CD4-positive, alpha-beta T cell treated with Interleukin-6 at 100 ng/mL for 8 hours (primary cell): ENCODE measurements around the gene SPTAN1.

Experiments
- DNase-seq: peaks from one replicate; pipeline ENCODE4 v3.0.0-alpha.2; 2020; ENCODE audit warnings: mixed read lengths, low spot score

SPTAN1 gene

DNA sequence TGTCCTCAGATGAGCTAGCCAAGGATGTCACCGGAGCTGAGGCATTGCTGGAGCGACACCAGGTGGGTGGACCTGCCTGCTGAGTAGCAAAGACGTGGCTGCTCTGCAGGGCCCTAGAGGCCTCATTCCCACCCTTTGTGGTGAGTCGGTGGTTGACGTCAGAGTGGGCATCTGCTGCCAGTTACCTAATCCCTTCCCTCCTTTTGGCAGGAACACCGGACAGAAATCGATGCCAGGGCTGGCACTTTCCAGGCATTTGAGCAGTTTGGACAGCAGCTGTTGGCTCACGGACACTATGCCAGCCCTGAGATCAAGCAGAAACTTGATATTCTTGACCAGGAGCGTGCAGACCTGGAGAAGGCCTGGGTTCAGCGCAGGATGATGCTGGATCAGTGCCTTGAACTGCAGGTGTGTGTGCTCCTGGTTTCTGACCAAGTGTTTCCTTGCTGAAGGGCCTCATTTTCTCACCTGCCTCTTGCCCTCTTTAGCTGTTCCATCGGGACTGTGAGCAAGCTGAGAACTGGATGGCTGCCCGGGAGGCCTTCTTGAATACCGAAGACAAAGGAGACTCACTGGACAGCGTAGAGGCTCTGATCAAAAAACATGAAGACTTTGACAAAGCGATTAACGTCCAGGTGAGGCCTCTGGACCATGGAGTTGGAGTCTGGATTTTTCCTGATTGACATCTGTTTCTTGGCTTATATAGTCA is 55.4 kb downstream of the SPTAN1 start:
- DNase-seq = no peak

DNA sequence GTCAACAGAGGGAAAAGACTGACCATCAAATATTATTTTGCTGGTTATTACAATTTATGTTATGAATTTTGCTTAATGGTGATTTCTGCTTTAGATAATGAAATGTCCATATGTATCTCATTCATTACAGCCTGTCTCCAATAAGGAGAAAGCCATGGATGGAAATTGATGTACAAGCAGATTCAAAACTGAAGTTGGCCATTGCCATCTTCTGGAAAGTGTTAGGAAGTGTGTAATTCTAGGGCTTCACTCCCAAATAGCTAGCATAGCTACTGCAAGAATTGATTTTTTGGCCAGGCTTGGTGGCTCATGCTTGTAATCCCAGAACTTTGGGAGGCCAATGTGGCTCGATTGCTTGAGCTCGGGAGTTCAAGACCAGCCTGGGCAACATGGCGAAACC is 58.5 kb downstream of the SPTAN1 start:
- DNase-seq = no peak

DNA sequence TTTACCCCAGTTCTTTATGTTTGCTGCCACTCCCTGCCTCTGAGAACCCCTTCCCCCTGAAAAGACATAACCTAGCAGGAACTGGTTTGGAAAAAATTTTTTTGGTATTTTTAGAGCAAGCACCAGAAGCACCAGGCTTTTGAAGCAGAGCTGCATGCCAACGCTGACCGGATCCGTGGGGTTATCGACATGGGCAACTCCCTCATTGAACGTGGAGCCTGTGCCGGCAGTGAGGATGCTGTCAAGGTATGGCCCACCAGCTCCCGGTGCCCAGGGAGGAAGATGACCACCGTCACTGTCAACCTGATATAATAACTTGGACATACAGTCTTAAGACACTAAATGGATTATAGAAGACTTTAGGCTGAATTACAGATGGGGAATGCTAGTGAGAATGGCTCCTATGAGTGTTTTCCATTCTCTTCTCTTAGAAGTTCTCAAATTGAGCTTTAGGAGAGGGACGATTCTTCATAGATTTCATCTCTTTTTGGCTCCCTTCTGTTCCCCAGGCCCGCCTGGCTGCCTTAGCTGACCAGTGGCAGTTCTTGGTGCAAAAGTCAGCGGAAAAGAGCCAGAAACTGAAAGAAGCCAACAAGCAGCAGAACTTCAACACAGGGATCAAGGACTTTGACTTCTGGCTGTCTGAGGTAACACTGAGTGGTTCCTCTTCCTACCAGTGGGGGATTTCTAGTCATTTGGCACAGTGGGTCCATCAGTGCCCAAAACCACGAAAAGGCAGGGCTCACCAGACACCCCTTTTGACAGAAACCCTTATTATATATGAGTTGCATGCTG is 59.4 kb downstream of the SPTAN1 start:
- no peak for DNase-seq

DNA sequence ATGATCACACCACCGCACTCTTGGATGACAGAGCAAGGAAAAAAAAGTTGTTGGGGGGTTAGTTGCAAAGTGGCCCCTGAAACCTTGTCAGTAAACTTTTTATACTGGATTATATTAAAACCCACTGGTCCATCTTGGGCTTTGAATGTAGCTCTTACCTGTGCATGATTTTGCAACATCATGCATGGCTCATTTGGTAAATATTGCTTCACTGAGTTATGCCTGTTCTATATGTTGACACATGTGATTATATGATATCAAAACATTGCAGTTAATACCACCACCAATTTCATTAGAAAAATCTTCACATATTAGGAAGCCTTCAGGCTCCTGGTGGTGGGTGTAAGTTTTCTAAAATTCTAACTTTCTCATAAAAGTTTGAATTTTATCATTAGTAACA is 62.3 kb downstream of the SPTAN1 start:
- DNase-seq = no peak

DNA sequence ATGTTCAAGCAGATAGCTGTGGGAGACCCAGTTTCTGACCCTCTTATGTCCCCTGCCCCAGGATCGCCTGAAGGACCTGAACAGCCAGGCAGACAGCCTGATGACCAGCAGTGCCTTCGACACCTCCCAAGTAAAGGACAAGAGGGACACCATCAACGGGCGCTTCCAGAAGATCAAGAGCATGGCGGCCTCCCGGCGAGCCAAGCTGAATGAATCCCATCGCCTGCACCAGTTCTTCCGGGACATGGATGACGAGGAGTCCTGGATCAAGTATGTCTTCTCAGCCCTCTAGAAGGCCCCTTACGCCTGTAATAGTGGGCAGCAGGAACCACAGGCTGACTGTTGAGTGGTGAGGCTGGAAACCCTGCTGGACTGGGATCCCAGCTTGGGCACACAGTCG is 63.2 kb downstream of the SPTAN1 start:
- no peak for DNase-seq

DNA sequence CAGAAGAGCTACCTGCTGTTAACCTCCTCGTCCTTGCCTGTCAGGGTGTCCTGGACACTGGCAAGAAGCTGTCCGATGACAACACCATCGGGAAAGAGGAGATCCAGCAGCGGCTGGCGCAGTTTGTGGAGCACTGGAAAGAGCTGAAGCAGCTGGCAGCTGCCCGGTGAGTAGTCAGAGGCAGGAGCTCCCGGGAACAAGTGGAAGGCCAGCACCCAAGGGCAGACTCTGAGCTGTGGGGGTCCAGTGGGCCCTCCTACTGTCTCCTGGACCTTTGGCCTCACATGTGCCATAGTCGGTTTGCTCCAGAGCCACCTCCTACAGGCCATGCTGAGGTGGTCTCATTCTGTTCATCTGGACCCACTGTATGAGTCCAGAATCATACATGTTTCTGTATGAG is 65.6 kb downstream of the SPTAN1 start:
- no peak for DNase-seq

DNA sequence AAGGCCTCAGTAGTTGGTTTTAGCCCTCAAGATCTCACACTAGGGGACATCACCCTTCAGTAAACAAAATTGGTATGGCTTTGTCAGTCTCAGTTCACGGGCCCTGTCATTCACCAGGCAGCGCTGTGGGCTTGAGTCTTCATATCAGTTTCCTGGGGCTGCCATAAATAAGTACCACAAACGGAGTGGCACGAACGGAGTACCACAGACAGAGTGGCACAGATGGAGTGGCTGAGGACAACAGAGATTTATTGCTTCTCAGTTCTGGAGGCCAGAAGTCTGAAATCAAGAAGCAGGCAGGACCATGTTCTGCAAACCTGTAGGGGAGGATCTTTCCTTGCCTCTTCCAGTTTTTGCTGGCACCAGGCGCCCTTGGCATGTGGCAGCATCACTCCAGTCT is 66.7 kb downstream of the SPTAN1 start:
- DNase-seq = no peak

DNA sequence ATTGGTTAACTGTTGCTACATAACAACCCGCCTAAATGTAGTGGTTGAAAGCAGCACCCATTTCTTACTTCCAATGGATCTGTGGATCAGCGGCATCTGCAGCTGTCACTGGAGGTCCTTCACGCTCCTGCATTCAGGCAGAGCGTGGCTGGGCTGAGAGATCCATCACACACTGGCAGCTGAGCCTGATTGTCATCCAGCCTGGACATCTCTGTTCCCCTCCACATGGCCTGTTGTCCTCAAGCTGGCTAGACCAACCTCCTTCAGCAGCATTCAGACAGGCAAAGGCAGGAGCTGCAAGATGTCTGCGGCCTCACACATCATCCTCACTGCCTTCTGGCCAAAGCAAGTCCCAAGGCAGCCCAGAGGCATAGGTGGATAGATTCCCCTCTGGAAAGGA is 67.4 kb downstream of the SPTAN1 start:
- DNase-seq = no peak

DNA sequence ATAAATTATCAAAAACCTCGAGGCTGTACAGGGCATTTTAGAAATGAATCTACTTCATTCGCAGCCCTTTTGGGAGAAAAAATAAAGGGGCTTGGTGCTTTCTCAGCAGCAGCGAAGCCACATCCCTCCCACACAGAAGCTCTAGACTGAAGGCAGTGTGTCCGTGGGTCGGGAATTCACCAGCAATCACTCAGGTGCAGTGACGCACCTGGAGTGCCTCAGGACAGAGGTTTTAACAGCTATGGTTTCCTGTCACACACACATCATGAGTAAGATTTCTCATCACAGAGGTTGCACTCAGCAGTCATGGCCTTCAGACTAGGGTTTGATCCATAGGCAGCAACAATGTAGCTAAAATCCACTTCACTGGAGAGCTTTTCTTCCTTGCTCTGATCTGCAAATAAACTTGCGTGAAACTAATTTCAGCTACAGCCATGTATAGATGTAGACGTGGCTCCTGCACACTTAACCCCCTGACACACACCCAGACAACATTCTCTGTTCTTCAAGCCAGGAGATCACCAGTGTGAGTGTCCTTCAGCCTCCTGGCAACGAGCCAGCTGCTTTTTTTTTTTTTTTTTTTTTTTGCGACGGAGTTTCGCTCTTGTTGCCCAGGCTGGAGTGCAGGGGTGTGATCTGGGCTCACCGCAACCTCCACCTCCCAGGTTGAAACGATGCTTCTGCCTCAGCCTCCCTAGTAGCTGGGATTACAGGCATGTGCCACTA is 69.5 kb downstream of the SPTAN1 start:
- no peak for DNase-seq

DNA sequence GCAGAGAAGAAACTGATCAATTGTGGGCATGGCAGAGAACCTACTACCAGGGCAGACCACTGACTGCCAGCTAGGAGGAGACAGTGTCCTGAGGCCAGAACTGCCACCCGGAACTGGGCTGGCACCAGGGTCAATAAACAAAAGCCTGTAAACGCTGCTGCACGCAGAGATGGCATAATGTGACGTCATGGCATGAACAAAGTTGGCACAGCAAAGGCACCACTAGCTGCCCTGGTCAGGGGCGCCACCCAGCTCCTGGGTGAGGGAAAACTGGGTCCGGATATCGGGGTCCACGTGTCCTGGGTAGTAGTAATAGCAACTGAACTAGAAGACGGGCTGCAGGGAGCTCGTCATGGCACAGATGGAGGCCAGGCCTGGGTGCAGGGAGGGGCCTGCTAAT is 72.2 kb downstream of the SPTAN1 start:
- DNase-seq = no peak

DNA sequence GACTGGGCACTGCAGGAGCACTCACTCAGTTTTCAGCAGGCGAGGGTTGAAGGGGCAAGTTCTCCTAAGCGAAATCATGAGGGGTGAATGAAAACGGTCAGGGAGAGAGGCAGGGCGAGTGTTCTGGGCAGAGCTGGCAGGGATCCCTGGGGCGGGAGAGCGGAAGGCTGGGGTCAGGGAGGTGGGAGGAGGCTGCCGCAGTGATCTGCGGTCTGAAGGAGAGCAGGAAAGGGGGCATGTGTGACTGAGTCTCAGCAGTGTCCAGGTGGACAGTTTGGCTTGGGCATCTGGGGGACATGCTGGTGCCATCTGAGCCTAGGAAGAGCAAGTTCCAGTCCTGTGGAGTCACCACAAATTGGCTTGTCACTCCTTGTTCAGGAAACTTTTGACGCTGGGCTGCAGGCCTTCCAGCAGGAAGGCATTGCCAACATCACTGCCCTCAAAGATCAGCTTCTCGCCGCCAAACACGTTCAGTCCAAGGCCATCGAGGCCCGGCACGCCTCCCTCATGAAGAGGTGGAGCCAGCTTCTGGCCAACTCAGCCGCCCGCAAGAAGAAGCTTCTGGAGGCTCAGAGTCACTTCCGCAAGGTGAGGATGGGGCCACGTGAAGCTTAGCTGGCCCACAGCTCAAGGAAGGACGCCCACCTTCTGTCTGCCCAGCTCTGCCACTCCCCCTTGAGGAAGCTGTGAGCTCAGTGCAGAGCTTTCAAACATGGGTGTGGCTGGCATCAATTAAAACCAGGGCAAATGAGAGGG is 73.2 kb downstream of the SPTAN1 start:
- DNase-seq = no peak

DNA sequence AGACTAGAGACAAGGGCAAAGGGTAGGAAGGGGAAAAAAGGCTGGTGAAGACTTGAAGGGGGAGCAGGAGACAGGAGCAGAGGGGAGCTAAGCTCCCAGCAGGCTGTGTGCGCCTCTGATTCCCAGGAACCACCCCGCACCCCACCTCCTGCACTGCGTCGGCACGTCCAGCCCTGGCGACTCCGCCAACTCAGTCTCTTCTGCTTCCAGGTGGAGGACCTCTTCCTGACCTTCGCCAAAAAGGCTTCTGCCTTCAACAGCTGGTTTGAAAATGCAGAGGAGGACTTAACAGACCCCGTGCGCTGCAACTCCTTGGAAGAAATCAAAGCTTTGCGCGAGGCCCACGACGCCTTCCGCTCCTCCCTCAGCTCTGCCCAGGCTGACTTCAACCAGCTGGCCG is 73.8 kb downstream of the SPTAN1 start:
- DNase-seq = no peak

DNA sequence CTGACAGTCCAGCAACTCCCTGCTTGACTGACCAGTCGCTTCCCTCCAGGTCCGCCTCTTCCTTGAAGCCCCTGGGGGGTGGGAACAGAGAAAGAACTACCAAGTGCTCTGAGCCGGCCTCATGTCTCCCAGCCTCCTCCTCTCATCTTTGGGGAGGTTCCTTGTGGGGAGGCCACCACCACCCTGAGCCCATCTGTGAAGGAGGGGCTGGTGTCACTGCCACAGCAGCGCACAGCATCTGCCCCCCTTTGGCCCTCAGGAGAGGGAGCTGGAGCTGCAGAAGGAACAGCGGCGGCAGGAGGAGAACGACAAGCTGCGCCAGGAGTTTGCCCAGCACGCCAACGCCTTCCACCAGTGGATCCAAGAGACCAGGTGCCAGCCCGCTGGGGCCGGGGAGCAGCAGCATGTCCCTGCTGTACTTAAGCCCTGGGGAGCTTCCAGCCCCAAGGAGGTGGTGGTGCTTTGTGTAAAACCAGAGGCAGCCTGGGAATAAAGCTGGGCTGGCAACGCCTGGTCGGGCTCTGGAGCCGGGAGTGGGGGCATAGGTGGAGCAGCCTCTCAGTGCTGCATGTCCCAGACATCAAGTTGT is 74.8 kb downstream of the SPTAN1 start:
- no peak for DNase-seq

DNA sequence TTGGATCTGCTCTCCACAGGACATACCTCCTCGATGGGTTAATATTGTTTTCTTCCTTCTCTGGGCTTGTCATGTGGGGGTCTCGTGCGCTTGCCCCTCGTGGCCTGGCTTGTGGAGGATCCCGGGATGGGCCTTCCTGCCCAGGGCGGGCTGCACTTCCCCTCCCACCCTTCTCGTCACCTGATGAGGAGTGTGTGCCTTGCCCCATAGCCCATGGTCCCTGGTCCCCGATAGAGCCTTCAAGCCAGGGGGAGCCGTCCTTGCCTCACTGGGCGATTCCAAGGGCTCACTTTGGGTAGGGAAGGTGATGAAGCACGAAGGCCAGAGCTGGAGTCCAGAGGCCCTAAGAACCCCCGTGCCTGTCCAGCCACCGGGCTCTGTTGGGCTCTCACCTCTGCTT is 75.5 kb downstream of the SPTAN1 start:
- no peak for DNase-seq

DNA sequence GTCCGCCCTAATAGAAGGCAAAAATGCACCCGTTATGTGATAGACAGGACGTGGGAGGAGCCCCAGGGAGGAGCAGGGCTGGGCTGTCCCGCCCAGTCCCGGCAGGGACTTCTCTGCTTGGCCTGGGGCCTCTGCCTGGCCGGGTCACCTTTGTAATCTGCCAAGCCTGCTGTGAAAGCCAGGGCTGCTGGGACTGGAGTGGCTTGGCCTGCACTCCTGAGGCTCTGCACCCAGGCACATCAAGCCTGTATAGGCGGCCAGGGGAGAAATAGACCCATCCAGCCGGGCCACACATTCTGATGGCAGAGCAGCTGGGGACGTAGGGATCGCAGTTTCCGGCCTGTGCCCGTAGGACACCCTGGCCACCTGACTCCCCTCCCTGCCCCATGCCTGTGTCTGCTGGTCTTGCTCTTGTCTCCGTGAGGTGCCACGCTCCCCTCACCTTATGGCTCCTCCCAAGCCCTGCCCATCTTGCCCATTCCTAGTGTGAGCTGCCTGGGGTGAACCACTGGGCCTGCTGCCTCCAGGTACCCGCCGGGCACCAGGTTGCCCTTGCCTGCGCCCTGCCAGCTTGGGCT is 76.2 kb downstream of the SPTAN1 start:
- no peak for DNase-seq

DNA sequence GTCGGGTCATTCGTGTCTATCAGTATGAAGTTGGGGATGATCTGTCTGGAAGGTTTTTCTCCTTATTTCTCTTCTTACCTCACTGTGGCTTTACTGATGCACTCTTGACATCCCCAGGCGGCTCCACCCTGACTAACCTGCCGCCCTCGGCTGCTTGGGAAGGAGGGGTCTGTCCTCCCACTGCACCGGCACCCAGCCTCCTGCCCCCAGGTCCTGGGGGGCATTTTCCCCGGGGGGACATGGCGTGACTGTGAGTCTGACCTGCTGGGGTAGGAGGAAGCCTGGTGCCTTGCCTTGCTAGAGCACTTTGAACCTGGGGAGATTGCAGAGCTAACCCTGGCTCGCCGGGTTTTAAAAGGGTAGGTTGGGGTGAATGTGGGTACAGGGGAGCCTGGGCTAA is 76.7 kb downstream of the SPTAN1 start:
- no peak for DNase-seq

DNA sequence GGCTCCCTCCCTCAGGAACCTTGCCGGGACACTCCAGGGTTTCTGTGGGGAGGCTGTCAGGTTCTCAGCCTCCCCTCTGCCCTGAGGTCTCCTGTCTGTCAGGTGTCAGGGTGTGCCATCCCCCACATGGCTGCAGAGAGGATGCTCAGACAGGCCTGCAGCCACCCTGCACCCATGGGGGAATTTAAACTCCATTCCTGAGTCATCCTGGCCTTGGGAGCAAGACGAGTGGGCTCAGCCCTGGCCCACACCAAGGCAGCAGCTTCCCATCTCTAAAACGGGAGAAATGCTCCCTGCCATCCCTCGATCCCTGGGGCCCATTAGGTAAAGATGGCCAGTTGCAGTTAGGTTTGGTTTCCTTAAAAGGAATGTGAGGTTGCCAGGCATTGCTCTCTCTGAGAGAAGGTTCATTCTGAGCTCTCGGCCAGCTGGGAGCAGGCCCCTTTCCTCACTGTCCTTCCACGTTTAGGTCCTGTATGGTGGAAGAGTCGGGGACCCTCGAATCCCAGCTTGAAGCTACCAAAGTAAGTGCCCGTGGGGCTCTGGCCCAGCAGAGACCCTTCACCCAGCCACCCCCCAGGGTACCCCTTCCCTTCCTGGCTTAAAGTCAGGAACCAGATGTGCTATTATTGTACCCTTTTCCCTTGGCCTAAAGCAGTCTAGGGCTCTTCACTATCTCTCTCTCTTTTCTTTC is 77.6 kb downstream of the SPTAN1 start:
- no peak for DNase-seq

DNA sequence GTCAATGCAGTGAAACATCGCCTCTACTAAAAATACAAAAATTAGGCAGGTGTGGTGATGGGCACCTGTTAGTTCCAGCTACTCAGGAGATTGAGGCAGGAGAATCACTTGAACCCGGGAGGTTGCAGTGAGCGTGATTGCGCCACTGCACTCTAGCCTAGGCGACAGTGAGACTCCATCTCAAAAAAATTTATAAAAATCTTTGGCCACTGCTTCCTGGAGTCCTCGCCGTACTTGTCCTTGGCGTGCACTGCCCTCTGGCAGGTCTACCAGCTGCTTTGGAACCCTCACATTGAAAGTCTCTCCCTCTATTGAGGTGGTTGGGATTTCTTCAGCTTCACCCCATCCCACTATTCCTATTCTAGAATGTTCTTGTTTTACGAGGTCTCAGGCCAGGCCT is 79.2 kb downstream of the SPTAN1 start:
- no peak for DNase-seq

DNA sequence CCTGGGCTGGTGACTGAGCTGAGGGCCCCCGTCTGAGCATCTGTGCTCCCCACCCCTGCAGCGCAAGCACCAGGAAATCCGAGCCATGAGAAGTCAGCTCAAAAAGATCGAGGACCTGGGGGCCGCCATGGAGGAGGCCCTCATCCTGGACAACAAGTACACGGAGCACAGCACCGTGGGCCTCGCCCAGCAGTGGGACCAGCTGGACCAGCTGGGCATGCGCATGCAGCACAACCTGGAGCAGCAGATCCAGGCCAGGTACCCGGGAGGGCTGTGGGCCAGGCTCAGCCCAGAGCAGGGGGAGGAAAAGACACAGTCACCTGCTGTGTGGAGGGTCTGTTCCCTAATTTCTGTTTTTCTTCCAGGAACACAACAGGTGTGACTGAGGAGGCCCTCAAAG is 79.7 kb downstream of the SPTAN1 start:
- DNase-seq = no peak

DNA sequence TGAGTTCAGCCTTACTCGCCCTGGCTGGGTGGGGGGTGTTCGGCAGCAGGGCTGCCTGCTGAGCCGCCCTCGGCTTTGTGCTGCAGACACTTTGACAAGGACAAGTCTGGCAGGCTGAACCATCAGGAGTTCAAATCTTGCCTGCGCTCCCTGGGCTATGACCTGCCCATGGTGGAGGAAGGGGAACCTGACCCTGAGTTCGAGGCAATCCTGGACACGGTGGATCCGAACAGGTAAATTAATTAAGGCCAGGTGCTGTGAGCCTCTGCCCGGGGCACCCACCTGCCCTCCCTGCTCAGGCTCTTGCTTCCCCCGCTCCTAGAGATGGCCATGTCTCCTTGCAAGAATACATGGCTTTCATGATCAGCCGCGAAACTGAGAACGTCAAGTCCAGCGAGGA is 80.1 kb downstream of the SPTAN1 start:
- DNase-seq = no peak

DNA sequence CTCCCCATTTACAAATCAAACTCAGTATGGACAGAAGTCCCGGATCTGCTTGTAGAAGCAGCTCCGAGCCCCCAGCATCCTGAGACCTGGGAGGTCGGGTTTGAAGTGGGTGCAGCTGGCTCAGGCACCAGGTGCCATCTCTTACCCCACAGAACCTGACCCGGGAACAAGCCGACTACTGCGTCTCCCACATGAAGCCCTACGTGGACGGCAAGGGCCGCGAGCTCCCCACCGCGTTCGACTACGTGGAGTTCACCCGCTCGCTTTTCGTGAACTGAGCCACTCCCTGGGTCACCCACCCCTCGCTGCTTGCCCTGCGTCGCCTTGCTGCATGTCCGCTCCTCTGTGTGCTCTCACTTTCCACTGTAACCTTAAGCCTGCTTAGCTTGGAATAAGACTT is 80.7 kb downstream of the SPTAN1 start:
- DNase-seq = no peak
